Stimulated activated CD8-positive, alpha-beta memory T cell treated with anti-CD3 and anti-CD28 coated beads, Interleukin-12 subunit alpha, Interleukin-12 subunit beta, amount 100 ng/mL, for 4 hours (primary cell): ENCODE data around the gene GDF7.

Experiments used
- DNase-seq: peaks from one replicate; pipeline ENCODE4 v3.0.0-alpha.2; 2020; ENCODE audit warnings: low read depth

Gene GDF7

DNA sequence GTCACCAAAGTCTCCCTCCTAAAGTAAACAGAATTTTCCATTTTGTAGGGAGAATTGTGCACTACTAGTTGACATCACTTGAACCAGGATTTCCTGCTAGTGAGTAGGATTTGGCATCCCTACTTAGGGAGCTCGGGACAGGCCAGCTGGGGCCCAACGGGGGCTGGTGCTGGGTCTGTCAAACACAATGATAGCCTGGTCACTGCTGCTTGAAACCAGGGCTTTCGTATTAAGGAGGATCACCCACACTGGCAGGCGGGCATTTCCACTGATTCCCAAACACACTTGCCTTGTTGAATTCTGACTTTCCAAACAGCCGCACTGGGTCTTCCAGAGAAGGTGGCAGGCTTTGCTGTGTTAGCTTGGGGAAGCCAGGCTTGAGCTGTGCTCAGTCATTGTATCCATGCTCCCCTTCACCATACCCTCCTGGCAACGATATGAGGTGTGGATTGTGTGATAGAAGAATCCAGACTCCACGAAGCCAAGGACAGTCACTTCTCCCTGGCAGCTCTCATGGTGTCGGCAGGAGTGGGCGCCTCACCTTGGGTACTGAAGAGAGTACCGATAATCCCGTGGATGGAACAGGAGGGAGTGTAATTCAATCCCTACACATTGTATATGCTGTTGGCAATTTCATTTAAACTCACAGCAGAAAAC, 7.5 kb downstream of the GDF7 start:
- DNase-seq: no peak

GRCh38 chr2:20674974-20675679, 8.2 kb downstream of the GDF7 start:
- DNase-seq: no peak

DNA sequence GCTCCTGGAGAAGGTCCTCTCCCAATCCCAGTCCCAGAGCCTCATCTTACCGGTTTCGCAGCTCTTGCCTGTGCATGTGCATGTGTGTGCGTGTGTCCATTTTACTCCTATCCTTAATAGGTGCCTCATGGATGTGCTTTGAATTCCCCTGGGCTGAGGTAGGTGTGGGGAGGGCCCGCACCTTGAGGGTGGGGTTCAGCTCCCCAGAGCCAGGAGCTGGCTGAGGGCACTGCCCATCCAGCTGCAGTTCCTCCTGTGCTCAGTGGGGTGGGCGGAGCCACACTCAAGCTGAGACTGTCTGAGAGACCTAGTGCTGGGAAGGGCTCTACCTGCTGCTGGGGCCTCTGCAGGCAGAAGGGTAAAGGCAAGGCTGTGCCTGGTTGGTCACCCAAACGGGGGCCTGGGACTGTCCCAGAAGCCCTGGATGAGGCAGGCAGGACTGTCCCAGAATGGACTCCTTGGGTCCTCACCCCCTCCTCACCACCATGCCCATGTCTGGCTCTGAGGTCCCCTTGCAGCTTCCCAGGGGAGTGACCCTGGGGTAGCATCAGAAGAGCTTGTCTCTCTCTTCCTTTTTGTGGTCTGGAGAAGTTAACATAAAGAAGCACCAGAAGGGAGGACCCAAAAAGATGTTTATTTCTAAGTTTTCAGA, 8.9 kb downstream of the GDF7 start:
- no peak for DNase-seq

- DNase-seq: no peak
These were observed 9.6 kb downstream of the GDF7 start for GRCh38 chr2:20676353-20677215.

- DNase-seq: no peak
These were observed 10.5 kb downstream of the GDF7 start for GRCh38 chr2:20677301-20678085.

DNA sequence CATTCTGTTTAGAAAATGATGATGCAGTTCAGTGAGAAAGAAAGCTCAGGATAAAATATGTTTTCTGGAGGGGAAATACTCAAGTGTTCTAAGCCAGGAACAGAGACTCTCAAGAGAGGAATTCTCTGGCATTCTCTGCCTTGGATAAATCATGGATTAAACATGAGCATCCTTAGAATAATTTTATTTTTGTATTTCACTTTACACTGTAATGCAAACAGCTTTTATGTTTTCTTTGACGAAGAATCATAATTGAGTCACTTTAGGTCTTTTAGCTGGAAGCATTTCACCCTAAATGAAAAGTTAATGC, 11.1 kb downstream of the GDF7 start:
- no peak for DNase-seq

- DNase-seq: no peak
These were observed 11.8 kb downstream of the GDF7 start for GRCh38 chr2:20678780-20679179.

DNA sequence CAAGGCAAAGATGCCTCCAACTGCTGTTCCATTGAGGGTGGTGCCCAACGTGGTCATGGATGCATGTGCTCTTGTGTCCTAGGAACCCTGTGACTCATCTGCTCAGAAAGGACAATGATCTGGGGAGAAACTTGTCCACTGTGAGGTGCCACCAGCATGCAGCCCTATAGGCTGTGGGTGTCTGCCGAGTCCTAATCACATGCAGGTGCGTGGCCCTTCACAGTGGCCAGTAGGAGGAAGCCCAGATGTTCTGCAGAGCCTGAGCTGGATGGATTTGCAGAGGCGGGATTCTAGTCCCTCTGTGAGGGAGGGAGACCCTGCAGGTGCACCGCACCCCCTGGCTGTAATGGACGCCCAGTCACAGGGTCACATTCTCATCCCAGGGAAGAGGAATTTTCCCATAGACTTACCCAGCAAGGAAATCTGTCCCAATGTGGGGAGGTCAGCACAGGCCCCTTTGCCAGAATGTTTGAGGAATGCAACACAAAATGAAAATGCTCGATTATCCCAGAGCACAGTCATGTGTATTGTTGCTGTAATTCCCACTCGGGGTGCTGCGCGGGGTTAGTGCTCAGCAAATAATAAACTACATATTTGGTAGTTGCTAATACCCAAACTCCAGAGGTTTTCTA, 13.9 kb downstream of the GDF7 start:
- no peak for DNase-seq

- DNase-seq: no peak
These were observed 15.4 kb downstream of the GDF7 start for GRCh38 chr2:20682167-20682920.

DNA sequence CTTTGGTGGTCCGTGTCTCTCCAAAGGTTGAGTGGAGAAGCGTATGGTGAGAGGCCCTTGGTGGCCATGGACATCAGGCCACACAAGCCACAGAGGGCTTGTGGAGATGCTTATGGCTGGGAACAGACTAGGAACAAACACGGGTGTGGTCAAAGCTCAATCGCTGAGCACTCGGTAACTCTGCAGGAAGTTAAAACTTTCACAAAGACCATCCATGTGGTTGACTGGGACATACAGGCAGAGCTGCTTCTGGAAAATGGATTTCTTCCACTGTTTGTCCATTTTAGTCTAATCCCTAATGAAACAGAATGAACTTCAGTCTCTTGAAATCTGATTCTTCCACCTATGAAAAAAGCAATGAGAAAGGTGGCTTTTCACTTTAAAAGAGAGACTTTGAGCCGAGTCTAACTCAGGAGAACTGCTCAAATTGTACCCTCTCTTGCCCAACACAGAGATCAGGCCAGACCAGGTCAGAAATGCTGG, 17.7 kb downstream of the GDF7 start:
- DNase-seq: no peak

DNA sequence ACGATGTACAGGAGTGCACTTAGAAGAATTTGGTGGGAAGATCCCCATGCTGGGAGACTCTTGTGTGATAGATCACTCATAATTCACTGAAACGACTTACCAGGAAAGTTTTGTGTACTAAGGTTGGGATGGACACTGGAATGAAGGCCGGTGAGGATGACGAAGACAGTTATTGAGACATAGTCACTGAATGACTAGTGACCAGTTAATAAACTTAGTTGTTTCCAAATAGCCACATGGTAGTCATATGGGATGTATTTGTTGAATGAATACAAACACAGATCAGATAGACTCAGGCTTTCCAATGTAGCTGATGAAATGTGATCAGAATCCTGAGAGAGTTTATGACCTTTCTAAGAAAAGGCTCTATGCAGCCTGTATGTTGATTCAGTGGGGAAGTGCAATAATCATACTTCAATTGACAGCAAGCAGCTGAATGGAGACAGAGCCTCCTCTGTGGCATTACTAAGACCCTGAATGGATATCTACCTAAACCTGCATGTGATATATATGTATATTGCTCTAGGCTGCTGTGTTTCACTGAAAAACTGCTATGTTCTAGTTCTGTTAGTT, 20.4 kb downstream of the GDF7 start:
- DNase-seq: no peak

DNA sequence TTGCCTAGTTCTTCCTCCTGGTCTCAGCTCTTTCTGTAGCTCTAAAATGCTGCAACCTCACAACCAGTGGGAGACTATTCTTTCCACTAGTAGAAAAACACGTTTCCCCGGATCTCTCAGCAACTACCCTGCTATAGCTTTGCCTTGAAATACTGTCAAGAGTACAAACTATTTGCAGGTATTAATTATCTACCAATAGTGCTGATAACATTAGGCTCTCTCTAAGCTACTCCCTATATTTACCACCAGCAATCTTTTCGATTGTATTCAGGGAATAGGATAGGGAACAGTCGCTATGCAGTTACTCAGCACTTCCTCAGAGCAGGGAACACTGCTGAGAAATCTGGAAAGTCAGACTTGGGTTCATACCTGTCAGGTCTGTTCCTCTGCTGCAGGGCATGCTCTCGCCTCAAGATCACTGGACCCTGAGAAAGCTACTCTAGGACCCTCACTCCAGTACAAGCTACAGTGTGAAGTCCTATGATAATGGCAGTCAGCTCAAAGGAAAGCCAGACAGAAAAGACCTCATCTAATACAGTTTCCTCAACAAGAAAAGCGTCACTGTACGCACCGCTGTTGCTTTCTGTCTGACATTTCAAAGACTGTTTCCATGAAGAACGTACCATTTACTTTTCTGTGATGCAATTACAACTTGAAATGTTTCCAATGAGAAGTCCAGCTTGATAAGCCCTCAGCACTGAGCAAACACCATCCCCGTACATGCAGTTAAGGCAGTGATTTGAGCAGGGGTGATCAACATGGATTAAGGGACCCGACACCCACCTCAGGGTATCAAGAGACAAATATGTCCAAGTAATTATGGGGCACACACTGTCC, 22.7 kb downstream of the GDF7 start:
- DNase-seq: no peak

DNA sequence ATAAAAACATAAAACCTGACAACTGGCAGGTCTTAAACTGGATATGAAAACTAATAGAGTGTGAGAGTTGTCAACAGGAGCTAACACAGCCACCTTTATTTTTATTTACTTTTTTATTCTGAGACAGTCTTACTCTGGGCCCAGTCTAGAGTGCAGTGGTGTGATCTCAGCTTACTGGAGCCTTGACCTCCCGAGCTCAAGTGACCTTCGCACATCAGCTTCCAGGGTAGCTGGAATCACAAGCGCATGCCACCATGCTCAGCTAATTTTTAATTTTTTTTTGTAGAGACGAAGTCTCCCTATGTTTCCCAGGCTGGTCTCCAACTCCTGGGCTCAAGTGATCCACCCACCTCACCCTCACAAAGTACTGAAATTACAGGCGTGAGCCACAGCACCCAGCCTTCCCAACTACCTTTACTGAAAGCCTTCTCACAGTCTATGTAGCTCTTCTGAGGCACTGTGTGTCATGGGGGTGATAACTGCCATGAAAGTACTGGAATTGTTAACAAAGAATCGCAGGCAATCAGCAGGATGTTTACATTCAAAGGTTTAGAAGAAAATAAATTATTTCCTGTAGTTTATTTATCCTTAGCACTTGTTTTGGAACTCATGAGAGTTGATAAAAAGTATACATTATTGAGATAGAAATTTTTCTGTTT, 24.3 kb downstream of the GDF7 start:
- no peak for DNase-seq

DNA sequence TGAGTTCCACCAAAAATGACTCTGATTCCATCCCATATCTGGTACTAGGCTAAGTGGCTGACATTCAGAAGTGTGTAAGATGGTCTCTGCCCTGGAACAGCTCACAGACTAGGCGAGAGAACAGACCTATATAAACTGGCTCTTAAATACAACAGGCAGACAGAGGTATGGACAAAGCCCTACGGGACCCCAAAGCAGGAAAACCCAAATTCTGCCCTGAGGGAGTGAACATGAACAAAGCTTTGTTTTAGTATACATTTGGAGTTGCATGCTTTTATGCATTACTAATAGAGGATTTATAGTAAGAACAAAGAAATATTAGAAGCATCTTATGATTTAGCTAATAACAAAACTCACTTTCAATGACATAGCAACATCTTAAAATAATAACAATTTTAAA, 25.1 kb downstream of the GDF7 start:
- no peak for DNase-seq

DNA sequence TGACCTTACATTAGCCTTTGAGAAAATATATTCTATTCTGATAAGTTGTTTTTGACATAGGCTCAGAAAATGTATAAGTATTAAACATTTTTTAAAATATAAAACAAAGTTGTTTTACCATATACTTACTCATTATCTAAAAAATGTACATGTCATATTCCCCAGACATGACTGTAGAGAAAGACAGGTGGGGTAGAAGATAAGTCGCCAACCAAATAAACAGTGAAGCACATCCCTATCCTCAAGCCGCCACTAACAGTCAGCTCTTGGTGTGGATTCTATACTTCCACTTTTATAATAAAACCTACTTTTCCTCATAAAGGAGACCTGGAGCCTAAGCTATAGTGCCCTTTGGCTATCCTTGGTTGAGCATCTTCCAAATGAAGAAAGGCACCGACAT, 26.4 kb downstream of the GDF7 start:
- DNase-seq: no peak

DNA sequence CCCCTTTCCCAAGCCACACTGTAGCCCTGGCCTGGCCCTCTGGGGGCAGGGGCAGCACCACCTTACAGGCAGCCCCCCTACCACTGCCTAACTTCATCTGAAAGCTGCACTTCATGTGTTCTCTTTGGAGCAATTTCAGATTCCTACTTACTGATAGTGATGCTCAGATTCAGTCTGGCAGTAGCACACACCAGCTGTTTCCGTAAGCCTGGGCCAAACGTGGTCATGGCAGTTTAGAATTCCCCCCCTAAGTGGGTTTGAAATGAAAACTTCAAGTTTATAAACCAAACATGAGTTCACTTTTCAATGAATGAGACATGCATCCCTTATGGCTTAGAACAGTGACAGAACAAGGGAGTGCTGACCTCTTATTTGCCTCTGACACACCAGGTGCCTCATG, 29.4 kb downstream of the GDF7 start:
- DNase-seq: no peak

DNA sequence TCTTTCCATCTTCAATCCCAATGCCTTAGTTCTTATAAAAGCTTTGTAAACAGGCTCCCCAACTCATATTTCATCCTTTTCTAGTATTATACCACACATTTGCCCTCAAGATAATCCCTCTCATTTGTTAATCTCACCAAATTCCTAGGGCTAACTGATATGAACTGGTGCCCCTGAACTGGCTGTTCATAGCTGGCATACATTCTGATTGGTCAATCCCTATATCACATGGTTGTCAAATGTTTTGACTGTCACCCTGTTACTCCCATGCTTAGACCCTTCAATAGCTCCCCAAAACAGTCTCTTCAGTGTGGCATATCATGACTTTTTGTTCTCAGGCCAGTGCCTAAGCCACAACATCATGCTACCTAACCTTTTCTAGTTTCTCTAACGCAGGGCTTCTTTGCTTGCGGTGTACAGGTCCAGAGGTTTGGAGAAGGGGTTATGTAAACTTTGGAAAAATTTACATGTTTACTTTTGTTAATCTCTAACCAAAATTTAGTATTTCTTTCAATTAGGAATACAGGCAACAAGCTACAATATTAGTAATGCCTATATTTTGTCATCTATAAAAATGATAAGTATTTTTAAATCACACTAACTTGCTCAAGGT, 30.5 kb downstream of the GDF7 start:
- DNase-seq: no peak

DNA sequence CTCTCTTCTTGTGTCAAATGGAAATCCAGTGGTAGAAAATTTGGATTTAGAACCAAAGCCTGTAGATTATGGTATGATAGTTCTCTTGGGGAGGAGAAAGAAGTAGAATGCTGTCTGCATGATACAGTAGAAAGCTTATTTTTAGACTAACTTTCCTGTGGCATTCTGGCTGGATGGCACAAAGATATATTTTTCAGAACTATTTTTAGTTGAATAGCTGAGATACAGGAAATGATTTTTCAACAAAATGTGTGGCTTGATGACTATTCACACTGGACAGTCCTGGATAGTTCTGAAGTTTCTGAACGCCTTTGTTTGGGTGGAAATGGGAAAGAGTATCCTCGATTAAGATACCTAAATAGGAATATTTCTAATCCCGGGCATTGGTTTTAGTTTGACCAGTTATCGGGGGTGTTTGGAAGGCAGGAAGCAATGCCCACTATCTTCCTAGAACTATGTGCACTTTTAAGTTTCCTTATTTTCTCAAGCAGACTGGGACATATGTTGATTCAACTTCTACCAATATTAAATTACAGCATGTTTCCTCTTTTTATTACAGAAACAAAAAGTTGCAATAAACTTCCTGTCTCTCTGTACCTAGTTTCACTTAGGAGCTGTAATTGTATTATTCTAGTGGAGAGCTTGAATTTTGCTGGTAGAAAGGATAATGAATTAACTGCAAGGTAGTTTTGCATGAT, 32.1 kb downstream of the GDF7 start:
- no peak for DNase-seq
